Stimulated activated CD4-positive, alpha-beta T cell treated with anti-CD3 and anti-CD28 coated beads, Interleukin-2, amount 100 ng/mL, for 4 hours (primary cell): ENCODE measurements around the gene ITGA11.

Experiments
- DNase-seq: peaks from one replicate; pipeline ENCODE4 v3.0.0-alpha.2; 2020; ENCODE audit warnings: low read depth

The ITGA11 gene

DNA sequence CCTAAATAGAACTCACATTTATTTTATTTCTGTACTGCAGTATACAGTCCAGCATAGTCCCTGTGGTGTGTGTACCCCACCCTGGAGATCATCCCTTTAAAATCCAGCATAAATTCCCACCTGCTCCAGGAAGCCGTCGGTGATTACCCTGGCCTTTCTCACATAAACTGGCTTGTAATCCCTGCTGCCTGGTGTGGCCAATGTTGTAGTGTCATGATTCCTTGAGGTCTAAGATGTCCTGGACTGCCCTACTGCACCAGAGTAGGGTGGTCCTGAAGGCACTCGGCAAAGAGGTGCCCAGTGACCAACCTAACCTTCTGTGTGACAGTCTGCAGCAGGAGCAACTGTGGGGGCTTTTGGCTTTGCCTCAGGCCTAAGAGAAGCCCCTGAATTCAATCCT is 58.9 kb downstream of the ITGA11 start:
- DNase-seq, result no peak

DNA sequence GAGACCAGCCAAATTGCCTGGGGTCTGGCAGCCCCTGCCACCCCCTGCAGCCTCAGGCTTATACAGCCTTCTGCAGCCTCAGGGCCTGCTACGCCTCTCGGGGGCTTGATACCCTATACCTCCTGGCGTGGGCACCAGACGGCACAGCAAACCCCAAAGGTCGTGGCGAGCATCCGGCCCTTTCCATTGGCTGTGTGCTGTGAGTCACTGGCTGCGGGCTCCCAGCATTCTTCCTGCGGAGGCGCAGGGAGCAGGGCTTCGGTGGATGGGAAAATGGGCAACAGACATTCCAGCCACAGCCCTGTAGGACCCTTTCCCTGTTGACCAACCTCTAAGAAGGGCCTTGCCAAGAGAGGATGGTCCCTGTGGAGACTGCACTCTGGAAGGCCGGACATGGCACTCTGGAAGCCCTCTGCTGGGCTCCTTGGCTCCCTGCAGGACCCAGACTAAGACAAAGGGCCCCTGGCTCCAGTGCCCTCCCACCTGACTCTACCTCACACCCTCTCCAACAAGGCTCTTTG is 59.6 kb downstream of the ITGA11 start:
- no peak for DNase-seq

DNA sequence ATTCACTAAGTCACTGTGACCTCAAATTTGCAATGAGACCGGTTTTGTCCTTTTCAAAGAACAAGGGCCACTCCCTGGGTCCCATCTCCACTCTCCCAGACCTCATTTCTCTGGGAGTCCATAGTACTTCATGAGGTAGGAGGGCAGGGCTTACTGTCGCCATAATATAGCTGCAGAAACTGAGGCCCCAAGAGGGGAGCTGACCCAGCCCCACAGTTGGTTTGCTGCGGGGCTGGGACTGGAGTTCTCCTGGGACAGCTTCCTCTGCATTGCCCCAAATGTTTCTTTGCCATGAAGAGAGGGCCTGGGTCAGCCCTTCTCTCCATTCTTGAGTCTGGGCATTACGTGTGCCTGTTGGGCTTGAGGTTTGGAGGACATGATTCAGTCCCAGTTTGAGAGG is 60.1 kb downstream of the ITGA11 start:
- DNase-seq, result no peak

DNA sequence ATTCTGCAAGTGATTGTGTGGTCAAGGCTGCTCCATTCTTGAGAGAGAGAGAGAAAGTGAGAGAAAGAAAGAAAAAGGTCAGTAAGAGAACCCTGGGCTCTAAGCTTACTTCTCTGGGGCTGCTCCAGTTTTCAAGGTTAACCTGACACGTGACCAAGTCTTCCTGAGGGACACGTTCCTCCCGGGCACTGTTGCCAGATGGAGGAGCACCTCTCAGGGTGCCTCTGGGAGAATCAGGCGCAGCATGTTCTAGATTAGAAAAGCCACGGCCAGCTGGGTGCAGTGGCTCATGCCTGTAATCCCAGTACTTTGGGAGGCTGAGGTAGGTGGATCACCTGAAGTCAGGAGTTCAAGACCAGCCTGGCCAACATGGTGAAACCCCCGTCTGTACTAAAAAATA is 60.8 kb downstream of the ITGA11 start:
- DNase-seq, result no peak

DNA sequence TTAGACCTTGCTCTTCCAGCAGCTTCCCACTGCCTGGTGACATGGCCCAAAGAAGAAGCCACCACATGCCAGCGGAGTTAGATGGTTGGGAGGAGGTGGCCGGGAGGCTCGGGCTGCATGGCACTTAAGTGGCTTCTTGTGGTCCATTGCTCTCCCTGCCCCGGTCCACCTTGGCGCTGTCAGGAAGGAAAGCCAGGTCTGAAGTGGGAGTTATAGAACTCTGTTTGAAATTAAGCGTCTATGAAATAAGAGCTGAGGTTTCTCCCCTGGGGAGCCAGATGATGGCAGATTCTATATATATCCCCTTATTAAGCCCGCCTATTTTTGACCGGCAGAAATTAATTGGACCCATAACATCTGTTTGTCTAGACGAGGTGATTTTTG is 61.2 kb downstream of the ITGA11 start:
- no peak for DNase-seq

DNA sequence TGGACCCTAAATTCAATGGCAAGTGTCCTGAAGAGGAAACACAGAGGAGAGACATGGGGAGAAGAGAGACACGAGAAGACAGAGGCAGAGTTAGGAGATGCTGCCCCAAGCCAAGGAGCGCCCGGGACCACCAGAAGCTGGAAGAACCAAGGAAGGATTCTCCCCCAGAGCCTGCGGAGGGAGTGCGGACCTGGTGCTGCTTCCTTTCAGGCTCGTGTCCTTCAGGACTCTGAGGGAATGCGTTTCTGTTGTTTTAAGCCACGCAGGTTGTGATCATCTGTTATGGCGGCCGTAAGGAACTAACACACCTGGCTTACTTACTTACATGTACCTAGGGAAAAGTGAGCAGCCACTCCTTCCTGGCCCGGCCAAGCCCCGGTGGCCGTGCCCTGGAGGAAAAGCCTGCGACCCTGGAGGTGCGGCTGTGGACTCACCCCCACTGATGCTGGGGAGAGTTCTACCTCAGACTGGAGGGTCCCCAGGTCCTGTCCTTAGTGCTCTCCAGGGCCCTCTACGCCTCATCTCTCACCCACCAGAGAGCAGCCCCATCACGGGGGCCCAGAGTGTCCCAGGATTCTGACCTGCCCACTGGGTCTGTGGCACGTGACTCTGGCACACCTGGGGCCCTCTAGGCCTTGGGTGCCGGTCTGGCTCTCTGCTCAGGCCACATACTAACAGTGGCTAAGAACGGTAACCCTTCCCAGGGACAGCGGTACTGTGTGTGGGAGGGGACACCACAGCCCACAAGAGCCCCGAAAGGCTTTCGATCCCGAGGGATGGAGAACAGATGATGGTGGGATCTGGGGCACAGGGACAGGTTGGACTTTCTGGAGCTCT is 61.8 kb downstream of the ITGA11 start:
- DNase-seq, result no peak

DNA sequence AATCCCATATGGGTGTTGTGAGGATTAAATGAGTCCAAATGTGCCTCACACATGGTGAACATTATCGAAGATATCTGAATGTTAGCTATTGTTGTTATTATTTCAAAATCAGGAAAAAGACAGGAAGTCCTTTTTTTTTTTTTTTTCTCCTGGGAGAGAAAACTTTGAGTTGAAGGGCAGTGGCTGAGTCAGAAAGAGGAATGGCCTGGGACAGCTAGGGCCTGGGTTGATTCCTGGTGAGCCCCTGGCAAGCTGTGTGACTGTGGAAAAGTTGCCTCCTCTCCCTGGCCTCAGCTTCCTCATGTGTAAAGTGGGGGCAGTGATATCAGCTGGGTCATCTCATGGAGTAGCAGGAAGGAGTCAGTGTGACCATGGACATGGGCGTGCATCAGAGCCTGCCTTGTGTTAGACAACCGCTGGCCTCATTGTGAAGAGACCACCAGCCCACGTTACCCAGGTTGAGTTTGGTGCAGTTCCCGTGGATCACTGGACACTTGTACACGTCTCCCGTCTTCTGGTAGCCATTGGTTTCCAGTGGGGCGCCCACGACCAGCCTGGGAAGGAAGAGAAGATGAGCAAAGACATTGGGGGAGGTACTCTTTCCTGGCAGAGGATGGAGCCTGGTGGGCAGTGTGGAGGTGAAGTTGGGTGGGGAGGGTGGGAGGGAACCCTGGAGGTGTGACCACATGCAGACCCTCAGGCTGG is 63.1 kb downstream of the ITGA11 start:
- no peak for DNase-seq

DNA sequence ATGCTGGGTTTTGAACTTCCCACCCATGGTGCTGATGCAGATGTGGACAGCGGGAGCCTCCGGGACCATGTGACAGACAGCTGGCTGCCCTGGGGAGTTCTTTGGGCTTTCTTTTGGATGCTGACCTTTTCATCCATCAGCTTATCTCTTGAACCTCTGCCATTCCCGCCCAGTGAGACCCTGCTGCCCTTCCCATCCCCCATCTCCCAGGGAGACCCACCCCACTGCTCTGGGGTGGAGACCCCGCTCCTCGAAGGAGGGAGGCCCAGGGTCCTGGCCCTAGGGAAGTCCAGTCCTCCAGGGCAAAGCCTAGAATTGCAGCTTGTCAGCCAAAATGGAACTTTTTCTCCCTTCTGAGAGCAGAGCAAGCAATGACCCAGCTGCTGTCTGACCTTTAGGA is 64.0 kb downstream of the ITGA11 start:
- no peak for DNase-seq

DNA sequence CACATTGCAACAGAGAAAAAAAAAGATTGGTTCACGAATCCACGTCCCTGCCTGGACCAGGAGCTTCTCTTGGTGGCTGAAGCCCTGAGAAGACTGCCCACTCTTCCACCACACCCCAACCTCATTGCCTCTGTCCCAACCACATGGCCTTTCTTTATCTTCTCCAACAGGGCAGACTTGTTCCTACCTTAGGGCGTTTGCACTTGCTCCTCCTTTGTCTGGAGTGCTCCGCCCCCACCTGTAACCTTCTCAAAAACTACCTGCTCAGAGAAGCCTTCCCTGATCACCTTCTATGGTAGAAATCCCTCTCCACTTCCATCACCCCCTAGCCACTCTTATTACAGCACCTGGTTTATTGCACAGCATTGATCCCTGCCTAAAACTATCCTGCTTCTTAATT is 64.7 kb downstream of the ITGA11 start:
- DNase-seq, result no peak

DNA sequence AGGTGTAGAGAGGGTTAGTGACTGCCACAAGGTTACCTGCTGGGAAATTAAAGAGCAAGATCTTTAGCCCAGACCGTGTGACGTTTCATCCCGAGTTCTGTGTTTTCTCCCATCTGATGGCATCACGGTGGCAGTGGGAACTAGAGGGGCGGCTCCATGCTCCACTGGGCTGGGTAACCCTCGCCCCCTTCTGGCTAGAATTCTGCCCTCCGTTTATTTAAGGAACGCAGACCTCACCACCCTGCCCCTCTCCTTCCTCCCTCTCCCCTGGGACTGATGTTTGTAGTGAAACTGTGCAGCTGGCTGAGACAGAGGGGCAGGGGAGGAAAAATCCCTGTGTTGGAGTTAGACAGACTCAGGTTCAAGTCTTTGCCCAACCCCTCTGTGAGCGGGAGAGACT is 65.6 kb downstream of the ITGA11 start:
- no peak for DNase-seq

DNA sequence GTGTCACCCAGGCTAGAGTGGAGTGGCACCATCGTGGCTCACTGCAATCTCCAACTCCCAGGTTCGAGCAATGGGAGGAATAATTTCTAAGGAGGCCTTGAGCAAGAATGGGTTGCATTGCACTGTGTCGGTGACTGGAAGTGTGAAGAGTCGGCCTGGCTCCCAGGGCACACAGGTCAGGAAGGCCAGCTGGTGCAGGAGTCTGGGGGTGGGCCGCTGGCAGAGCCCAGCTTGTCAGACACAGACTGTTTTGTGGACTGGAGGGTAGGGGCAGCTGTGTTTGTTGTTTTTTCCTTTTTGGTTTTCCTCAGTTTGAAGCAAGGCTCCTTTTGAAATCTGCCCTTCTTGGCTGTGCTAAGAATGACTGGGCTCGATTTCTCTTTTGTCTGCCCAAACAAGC is 66.2 kb downstream of the ITGA11 start:
- DNase-seq, result no peak

DNA sequence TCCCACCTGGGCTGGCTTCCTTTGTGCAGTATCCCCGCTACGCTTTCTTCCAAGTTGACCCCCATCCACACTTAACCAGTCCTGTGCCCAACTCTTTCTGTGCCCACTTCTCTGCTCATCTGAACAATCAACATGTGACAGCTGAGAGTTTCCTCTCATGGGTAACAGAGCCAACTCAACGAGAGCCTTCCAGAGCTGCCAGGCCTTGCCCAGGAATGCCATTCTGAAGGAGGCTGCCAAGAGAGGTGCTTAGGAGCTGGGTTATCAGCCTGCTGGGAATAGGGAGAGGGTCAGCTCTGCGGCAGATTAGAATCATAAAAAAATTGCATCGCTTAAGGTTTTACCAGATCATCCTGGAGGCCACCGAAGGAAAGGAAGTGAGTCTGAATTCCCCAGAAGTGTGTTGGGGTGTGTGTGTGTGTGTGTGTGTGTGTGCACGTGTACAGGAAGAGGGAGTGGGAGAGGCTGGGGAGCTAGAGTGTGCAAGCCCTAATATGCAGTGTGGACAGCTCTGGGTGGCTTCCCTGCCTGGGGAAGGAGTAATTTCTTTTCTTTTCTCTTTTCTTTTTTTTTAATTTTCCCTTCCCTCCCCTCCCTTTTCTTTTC is 66.7 kb downstream of the ITGA11 start:
- no peak for DNase-seq

DNA sequence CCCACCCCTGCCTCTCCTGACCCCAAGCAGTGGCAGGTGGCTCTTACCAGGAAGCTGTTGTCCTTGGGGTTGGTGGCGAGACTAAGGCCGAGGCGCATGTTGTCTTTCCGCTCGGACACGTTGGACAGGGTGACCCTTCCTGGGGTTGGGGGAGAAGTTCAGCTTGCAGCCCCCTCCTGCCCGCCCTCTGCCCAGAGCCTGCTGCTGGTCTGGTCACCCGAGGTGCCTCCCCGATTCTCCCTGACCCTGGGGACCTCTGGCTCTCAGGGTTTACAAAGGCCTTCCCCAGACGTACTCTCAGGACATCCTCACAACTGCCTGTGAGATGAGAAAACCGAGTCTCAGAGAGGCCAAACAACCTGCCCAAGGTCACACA is 67.3 kb downstream of the ITGA11 start:
- DNase-seq, result no peak

DNA sequence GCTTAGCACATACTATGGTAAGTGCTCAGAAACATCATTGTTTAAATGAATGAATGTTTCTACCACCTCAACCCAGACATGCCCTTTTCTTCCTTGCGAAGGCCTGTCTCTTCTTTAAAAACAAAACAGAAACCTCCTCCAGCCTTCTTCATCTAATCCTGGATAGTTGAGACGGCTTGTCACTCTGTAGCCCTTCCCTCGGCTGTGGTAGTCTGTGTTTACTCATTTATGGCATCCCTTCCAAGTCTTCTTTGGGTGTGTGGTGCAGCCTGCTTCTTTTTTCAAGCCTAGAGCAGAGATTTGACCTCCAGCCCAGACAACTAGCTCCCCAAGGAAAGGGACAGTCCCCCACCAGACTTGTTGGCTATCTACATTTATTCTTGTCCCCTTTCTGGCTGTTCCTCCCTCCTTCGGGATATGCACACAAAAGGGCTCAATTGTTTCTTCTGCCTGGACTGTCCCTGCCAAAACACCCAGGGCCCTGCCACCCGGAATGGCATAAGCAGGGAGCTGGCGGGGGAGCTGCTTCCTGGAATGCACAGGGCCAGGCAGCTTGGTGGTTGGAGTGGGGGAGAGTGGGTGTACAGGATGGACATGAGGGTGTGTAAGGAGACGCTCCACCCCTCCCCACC is 67.8 kb downstream of the ITGA11 start:
- no peak for DNase-seq

DNA sequence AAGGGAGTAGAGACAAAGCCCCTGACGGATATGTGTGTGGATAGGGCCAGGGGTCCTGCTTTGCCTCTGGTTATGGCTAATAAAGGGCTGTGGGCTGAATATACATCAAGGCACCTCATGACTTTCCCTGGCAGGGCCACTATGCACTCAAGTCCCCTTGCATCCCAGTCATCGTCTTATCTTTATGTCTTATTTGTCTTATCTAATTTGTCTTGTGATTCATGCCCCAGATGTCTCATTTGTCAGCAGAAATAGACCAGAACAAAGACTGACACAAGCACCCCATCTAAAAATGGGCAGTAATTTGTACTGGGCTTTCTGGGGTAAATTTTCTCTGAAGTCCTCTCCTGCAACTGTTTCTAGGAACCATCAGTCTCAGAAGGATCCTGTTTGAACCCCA is 68.6 kb downstream of the ITGA11 start:
- no peak for DNase-seq

DNA sequence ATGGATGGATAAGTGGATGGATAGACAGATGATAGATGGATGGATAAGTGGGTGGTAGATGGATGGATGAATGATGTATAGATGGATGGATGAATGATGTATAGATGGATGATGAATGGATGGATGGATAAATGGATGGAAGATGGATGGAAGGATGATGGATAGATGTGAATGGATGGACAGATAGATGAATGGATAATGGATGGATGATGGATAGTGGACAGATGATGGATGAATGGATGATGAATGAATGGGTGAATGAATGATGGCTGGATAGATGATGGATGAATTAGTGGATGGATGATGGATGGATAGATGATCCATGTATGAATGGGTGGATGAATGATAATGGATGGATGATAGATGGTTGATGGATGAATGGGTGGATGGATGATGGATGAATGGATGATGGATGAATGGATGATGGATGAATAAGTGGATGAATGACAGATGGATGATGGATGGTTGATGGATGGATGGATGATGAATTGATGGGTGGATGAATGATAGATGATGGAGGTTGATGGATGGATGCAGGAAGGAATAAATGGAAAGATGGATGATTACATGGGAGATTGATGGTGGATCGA is 69.3 kb downstream of the ITGA11 start:
- DNase-seq, result no peak

DNA sequence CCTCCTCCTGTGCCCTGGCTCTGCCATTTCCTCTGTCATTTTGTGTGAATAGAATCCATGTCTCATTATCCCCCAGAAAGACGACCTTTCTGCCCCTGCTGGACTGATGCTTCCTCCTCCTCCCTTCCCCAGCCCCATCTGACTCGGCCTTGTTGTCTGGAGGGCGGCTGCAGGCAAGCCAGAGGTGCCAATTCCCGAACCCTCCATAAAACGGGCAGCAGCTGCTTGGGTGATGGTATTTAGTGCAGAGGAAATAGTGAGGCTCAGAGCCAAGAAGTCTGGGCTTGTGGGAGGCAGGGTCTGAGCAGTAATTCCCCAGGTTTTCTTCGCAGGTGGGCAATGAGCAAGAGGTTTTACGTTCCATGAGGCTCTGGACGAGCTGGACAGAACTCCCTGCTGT is 71.2 kb downstream of the ITGA11 start:
- no peak for DNase-seq

DNA sequence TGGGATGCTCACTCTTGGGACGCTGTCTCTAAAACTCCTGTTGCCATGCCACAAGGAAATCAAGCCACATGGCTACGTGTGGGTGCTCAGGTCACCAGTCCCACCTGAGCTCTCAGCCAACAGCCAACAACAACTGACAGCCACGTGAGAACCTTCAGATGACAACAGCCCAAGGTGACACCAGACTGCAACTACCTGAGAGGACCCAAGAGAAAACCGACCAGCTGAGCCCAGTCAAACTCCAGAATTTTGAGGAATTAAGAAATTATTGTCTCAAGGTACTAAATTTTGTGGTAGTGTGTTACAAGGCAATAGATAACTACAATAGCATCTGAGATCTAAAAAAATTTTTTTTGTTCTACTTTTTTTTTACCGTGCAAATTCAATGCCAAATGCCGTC is 75.2 kb downstream of the ITGA11 start:
- DNase-seq, result no peak

DNA sequence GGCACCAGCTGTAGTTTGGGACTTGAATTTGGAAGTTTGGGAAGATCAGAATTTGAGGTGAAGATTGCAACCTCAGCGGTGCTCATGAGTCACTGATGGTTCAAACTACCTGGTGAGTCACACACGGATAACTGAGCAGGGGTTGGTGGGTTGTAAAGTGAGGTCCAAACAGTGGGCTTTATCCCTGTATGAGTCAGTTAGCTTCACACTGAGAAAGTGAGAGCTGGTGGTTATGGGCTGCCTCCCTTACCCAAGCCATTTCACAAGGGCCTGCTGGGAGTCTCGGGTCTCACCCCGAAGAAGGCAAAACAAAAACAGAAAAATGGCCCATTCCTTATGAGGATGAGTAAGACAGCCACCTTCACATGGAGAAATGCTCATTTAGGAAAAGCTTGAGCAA is 77.0 kb downstream of the ITGA11 start:
- no peak for DNase-seq

DNA sequence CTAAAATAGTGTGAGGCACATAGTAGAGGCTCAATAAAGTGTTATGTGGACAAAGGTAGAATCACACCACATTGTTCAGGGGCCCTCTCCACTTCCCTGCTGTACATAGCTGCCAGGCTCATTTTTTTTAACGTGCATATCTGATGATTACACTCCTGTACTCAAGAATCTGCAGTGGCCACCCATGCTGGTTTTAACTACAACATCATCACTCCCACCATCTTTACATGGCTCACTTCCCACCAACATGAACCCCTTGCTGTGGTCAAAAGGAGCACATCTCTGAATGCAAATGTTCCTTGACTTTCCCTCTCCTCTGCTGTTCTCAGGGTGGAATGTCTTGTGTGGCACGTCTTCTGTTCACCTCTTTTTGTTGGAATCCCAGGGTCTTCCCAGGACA is 77.7 kb downstream of the ITGA11 start:
- no peak for DNase-seq

DNA sequence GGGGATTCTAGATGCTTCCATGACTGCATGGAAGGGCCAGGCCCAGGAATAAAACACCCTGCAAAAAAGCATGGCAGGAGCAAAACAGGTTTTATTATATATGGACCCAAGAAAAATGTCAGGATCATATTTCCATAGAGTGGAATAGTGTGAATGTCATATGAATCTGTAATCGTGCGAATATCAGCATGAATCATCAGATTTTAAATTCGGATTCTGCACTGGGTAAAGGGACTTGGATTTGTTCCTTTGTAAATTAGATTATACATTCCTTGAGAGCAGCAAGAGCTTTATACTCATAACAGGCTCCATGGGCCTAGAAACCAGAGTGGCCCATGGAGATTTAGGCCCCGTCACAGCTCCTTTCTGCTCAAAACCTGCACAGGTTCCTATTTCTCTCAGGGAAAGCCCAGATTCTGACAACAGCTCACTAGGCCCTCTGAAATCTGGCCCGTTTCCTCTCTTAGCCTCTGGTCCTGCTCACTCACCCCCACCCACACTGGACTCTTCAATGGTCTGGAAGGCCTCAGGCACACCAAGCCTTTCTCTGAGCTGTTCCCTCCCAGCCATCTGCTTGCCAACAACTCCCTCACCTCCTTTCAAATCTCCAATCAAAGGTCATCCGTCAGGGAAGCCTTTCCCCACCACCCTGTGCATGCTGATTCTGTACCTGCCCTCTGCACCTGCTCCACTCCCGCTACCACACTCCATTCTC is 78.4 kb downstream of the ITGA11 start:
- DNase-seq, result no peak
